ENCODE results near the gene AHNAK. TPM values are rescaled to one million over a fixed set of nuclear protein-coding genes. Genes with fewer than 3 reads are reported as not detected.

The AHNAK gene
- polyA plus RNA-seq, 2 of the 4 experiments (the other 2 are of a cell fraction): 43.3 to 82.0 TPM

DNA sequence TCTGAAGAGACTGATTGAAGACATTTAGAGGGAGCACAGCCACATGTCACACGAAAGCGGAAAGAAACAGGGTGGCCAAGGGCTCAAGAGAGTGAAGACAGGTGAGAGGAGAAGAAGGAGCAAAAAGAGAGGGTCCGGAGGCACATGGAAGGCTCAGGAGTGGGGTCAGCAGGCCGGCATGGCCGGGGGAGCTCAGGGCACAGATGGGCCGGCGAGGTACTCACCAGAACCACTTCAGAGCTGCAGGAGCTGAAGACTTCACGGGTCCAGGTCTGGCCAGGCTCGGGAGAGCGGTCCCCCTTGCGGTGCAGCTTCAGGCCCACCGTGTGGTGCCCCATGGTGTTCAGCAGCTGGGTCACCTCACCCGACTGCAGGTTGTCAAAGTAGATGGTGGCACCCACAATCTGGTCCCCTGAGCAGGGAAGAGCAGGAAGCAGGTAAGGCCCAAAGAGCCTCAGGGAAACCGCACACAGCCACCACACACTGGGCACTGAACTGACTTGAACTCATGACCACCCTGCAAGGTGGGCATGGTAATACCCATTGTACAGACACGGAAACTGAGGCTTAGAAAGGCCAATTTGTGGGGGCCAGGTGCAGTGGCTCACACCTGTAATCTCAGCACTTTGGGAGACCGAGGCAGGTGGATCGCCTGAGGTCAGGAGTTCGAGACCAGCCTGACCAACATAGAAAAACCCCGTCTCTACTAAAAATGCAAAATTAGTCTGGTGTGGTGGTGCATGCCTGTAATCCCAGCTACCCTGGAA is 11.6 kb downstream of the AHNAK start:
- ChIA-PET POLR2A (no interaction called here), CTCF (interaction anchor here (0.7 to 14.5 kb wide), 7 partner anchors 8 to 153 kb away, joined by 3 to 322 read pairs (median 10); partner anchors contain the start of gene SCGB1A1)
- Histone ChIP-seq H3K4me2 (no peak overlapping the region), H3K4me1 (peaks cover 30% of the 10 kb centered on the region), H3K9me3 (0 out of 3 replicates have a peak, but pooled peaks cover 2% of the 10 kb centered on the region), H3K4me3 (no peak overlapping the region), H3K27ac (no peak overlapping the region)
- WGBS (ENCODE audit: missing lambda C conversion rate): 95% methylated on average over 19 of the region's 19 CpGs
- TF ChIP-seq MYC (IDR thresholded peaks at IDR 0.05; ENCODE audit: borderline replicate concordance, low read length): no peak
- TF ChIP-seq NFE2L2 (conservative IDR thresholded peaks at IDR 0.05; ENCODE audit: low read length): no peak
- no peak for TF ChIP-seq NR3C1 (IDR thresholded peaks at IDR 0.05)
- TF ChIP-seq CHD4 (IDR thresholded peaks at IDR 0.05; ENCODE audit: borderline replicate concordance): no peak
- TF ChIP-seq, protein P1, sequence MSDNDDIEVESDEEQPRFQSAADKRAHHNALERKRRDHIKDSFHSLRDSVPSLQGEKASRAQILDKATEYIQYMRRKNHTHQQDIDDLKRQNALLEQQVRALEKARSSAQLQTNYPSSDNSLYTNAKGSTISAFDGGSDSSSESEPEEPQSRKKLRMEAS (IDR thresholded peaks at IDR 0.05): no peak
- TF ChIP-seq, protein P2, sequence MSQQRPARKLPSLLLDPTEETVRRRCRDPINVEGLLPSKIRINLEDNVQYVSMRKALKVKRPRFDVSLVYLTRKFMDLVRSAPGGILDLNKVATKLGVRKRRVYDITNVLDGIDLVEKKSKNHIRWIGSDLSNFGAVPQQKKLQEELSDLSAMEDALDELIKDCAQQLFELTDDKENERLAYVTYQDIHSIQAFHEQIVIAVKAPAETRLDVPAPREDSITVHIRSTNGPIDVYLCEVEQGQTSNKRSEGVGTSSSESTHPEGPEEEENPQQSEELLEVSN (IDR thresholded peaks at IDR 0.05; ENCODE audit: borderline replicate concordance, low read depth): no peak
- TF ChIP-seq, protein P3, sequence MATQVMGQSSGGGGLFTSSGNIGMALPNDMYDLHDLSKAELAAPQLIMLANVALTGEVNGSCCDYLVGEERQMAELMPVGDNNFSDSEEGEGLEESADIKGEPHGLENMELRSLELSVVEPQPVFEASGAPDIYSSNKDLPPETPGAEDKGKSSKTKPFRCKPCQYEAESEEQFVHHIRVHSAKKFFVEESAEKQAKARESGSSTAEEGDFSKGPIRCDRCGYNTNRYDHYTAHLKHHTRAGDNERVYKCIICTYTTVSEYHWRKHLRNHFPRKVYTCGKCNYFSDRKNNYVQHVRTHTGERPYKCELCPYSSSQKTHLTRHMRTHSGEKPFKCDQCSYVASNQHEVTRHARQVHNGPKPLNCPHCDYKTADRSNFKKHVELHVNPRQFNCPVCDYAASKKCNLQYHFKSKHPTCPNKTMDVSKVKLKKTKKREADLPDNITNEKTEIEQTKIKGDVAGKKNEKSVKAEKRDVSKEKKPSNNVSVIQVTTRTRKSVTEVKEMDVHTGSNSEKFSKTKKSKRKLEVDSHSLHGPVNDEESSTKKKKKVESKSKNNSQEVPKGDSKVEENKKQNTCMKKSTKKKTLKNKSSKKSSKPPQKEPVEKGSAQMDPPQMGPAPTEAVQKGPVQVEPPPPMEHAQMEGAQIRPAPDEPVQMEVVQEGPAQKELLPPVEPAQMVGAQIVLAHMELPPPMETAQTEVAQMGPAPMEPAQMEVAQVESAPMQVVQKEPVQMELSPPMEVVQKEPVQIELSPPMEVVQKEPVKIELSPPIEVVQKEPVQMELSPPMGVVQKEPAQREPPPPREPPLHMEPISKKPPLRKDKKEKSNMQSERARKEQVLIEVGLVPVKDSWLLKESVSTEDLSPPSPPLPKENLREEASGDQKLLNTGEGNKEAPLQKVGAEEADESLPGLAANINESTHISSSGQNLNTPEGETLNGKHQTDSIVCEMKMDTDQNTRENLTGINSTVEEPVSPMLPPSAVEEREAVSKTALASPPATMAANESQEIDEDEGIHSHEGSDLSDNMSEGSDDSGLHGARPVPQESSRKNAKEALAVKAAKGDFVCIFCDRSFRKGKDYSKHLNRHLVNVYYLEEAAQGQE (IDR thresholded peaks at IDR 0.05): no peak
- DNase-seq (ENCODE audit: low read depth in 1 of 2, low spot score in 1 of 2): no peak
- ATAC-seq: no peak
- FAIRE-seq: no peak

DNA sequence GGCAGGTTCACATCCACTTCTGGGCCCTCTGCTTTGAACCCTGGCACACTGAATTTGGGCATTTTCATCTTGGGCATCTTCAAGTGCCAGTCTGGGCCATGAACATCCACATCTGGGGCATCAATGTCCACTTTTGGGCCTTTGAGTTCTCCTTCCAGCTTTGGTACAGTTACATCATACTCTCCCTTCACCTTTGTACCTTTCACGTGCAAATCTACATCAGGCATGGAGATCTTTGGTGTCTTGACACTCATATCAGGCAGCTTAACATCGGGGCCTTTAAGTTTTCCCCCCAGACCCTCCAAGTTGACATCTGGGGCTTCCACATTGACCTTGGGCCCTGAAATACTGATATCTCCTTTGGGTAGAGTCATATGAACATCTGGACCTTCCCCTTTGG is 14.5 kb downstream of the AHNAK start:
- WGBS (ENCODE audit: missing lambda C conversion rate): 86% methylated on average over 2 of the region's 2 CpGs
- ATAC-seq (no peak), FAIRE-seq (no peak), DNase-seq (ENCODE audit: low read depth in 1 of 2, low spot score in 1 of 2) (no peak)
- Histone ChIP-seq H3K4me2 (no peak overlapping the region), H3K9me3 (0 out of 3 replicates have a peak, but pooled peaks cover 2% of the 10 kb centered on the region), H3K4me1 (peaks cover 1% of the 10 kb centered on the region; the same call in 2 of the 3 replicates), H3K4me3 (no peak overlapping the region), H3K27ac (no peak overlapping the region)
- TF ChIP-seq, protein P4, sequence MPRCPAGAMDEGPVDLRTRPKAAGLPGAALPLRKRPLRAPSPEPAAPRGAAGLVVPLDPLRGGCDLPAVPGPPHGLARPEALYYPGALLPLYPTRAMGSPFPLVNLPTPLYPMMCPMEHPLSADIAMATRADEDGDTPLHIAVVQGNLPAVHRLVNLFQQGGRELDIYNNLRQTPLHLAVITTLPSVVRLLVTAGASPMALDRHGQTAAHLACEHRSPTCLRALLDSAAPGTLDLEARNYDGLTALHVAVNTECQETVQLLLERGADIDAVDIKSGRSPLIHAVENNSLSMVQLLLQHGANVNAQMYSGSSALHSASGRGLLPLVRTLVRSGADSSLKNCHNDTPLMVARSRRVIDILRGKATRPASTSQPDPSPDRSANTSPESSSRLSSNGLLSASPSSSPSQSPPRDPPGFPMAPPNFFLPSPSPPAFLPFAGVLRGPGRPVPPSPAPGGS (IDR thresholded peaks at IDR 0.05): no peak
- ChIA-PET CTCF (interaction anchor here (3.5 to 14.5 kb wide), 2 partner anchors 11 to 108 kb away, joined by 15 to 322 read pairs; partner anchors contain the start of gene SCGB1A1), POLR2A (no interaction called here)

DNA sequence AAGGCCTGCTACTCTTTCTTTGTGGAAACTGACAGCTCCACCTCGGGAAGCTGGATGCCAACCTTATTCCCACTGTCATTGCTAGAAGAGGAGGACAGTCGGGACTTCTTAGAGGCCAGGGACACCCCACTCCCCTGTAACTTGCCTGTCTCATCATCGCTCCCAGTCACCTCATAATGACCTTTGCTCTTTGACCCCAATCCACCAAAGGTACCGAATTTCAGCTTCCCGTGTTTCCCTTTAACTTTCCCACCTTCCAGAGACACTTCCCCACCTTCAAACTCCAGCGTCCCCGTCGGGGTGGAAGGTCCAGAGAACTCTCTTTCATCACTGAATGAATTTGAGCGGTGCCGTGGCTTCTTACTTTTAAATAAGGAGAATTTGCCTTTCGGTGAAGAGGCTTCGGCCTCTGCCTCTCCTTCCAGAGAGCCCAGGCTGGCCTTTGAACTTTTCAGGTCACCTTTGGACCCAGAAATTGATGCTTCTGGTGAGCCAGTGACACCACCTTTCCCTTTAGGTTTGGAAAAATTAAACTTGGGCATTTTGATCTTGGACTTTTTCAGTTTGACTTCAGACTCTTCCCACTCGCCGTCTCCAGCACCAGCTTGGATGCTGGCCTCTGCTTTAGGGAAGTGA is 29.8 kb downstream of the AHNAK start:
- FAIRE-seq: no peak
- POLR2A ChIA-PET: interaction anchor here (0.6 kb wide), 1 partner anchor 36 kb away, joined by 10 read pairs; no protein-coding TSS in a partner anchor
- no peak for TF ChIP-seq HOXB13 (CRISPR knock-in tag; IDR thresholded peaks at IDR 0.05; ENCODE audit: low read depth)
- no peak for TF ChIP-seq JUN (IDR thresholded peaks at IDR 0.05)
- TF ChIP-seq MAZ (IDR thresholded peaks at IDR 0.05; ENCODE audit: borderline replicate concordance, low read depth, low read length): no peak
- no peak for TF ChIP-seq ZSCAN20 (CRISPR knock-in tag; IDR thresholded peaks at IDR 0.05)
- TF ChIP-seq RARB (CRISPR knock-in tag; IDR thresholded peaks at IDR 0.05): no peak
- no peak for TF ChIP-seq CBX2 (IDR thresholded peaks at IDR 0.05; ENCODE audit: borderline replicate concordance, low read depth)
- TF ChIP-seq FOSL2 (IDR thresholded peaks at IDR 0.05): no peak
- TF ChIP-seq FOSL2 (CRISPR knock-in tag; IDR thresholded peaks at IDR 0.05): no peak
- no peak for TF ChIP-seq ZNF302 (CRISPR knock-in tag; IDR thresholded peaks at IDR 0.05)
- TF ChIP-seq, protein P5, sequence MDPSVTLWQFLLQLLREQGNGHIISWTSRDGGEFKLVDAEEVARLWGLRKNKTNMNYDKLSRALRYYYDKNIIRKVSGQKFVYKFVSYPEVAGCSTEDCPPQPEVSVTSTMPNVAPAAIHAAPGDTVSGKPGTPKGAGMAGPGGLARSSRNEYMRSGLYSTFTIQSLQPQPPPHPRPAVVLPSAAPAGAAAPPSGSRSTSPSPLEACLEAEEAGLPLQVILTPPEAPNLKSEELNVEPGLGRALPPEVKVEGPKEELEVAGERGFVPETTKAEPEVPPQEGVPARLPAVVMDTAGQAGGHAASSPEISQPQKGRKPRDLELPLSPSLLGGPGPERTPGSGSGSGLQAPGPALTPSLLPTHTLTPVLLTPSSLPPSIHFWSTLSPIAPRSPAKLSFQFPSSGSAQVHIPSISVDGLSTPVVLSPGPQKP (IDR thresholded peaks at IDR 0.05; ENCODE audit: low read depth, low read length): no peak
- TF ChIP-seq RAD21 (conservative IDR thresholded peaks at IDR 0.05 in 1 of 2, IDR thresholded peaks at IDR 0.05 in 1 of 2): no peak
- TF ChIP-seq, protein P3 (IDR thresholded peaks at IDR 0.05): no peak

More for the DNA sequence above, 29.8 kb downstream of the AHNAK start:
- H3K4me1 ChIP-seq: 0 out of 3 replicates have a peak, but pooled peaks cover 9% of the 10 kb centered on the region
- 90% methylated on average over 14 of the region's 14 CpGs for WGBS (ENCODE audit: missing lambda C conversion rate)
- H3K27ac ChIP-seq: no peak overlapping the region
- no peak overlapping the region for H3K4me2 ChIP-seq
- DNase-seq (ENCODE audit: low read depth in 1 of 2, low spot score in 1 of 2) (no peak), ATAC-seq (no peak)
- CTCF ChIA-PET: interaction anchor here (1.0 to 3.9 kb wide), 4 partner anchors 20 to 129 kb away, joined by 3 to 19 read pairs (median 4); no protein-coding TSS in a partner anchor
- no peaks in the 10 kb centered on the region for H3K9me3 ChIP-seq
- H3K4me3 ChIP-seq: no peak overlapping the region

Measured in A549 (cell line).